MM.1S (cell line): Measurements from ENCODE around the gene C10orf120.

Source experiments
- DNase-seq: peaks from one replicate; pipeline ENCODE4 v3.0.0-alpha.2; 2015
- H2AFZ ChIP-seq: fragments of 300-600 bp; sonication (generic); 2 replicates; pipeline ENCODE4 v1.6.0; 2016; ENCODE audit warnings: antibody characterized with exemption, low read length
- H3F3A ChIP-seq: fragments of 300-600 bp; sonication (generic); 2 replicates; pipeline ENCODE4 v1.6.1; 2016; ENCODE audit warnings: mild to moderate bottlenecking, antibody characterized with exemption, low read length, moderate library complexity, mixed read lengths; ENCODE audit not compliant: insufficient read depth
- H3K27ac ChIP-seq: fragments of 300-600 bp; sonication (generic); 2 replicates; pipeline ENCODE4 v1.5.1; 2016; ENCODE audit warnings: mild to moderate bottlenecking, low read length
- H3K27me3 ChIP-seq: fragments of 300-600 bp; sonication (generic); replicated peaks from 2 replicates; pipeline ENCODE4 v1.6.0; 2016; ENCODE audit warnings: low read length; ENCODE audit not compliant: insufficient read depth
- H3K36me3 ChIP-seq: fragments of 300-600 bp; sonication (generic); replicated peaks from 2 replicates; pipeline ENCODE4 v1.6.1; 2016; ENCODE audit warnings: mild to moderate bottlenecking, low read length, mixed read lengths; ENCODE audit not compliant: insufficient read depth
- H3K4me1 ChIP-seq: fragments of 300-600 bp; sonication (generic); 2 replicates; pipeline ENCODE4 v1.6.1; 2016; ENCODE audit warnings: low read length, mixed read lengths
- H3K4me2 ChIP-seq: fragments of 300-600 bp; sonication (generic); 2 replicates; pipeline ENCODE4 v1.6.0; 2016; ENCODE audit warnings: low read depth, low read length
- H3K4me3 ChIP-seq: fragments of 300-600 bp; sonication (generic); 2 replicates; pipeline ENCODE4 v1.5.1; 2016; ENCODE audit warnings: low read length, mixed read lengths
- H3K79me2 ChIP-seq: fragments of 300-600 bp; sonication (generic); 2 replicates; pipeline ENCODE4 v1.6.1; 2016; ENCODE audit warnings: mixed run types, low read length, mixed read lengths
- H3K9ac ChIP-seq: fragments of 300-600 bp; sonication (generic); 2 replicates; pipeline ENCODE4 v1.6.1; 2016; ENCODE audit warnings: low read length, mixed read lengths
- H3K9me2 ChIP-seq: fragments of 300-600 bp; sonication (generic); replicated peaks from 2 replicates; pipeline ENCODE4 v1.6.1; 2016; ENCODE audit warnings: mild to moderate bottlenecking, low read length, mixed read lengths; ENCODE audit not compliant: insufficient read depth
- H3K9me3 ChIP-seq: fragments of 300-600 bp; sonication (generic); replicated peaks from 2 replicates; pipeline ENCODE4 v1.6.1; 2016; ENCODE audit warnings: mild to moderate bottlenecking, low read length, mixed read lengths; ENCODE audit not compliant: insufficient read depth
- H4K20me1 ChIP-seq: fragments of 300-600 bp; sonication (generic); 2 replicates; pipeline ENCODE4 v1.6.1; 2016; ENCODE audit warnings: mild to moderate bottlenecking, low read length, moderate library complexity, mixed read lengths; ENCODE audit not compliant: insufficient read depth
- CTCF ChIP-seq: fragments of 300-600 bp; sonication (generic); IDR thresholded peaks from 2 replicates; pipeline ENCODE4 v1.5.1; 2016; ENCODE audit warnings: antibody characterized with exemption, low read length, mixed read lengths
- EZH2 ChIP-seq: fragments of 300-600 bp; sonication (generic); optimal IDR thresholded peaks from 2 replicates; pipeline ENCODE3; 2017; ENCODE audit warnings: low read depth, mild to moderate bottlenecking, antibody characterized with exemption, low read length, mixed read lengths
- EZH2phosphoT487 ChIP-seq: fragments of 300-600 bp; sonication (generic); IDR thresholded peaks from 2 replicates; pipeline ENCODE4 v1.6.1; 2018; ENCODE audit warnings: antibody characterized with exemption, low read length

The C10orf120 gene

GRCh38 chr10:122659126-122659525, 40.5 kb downstream of the C10orf120 start:
- Histone ChIP-seq H3K27ac (no peak overlapping the region), H3K36me3 (no peaks in the 10 kb centered on the region), H3K9me3 (no peaks in the 10 kb centered on the region), H3K4me1 (no peaks in the 10 kb centered on the region), H3F3A (no peaks in the 10 kb centered on the region), H3K4me3 (no peak overlapping the region), H2AFZ (no peak overlapping the region), H3K9ac (no peak overlapping the region), H4K20me1 (no peaks in the 10 kb centered on the region), H3K4me2 (no peak overlapping the region), H3K27me3 (no peaks in the 10 kb centered on the region), H3K79me2 (no peaks in the 10 kb centered on the region), H3K9me2 (no peaks in the 10 kb centered on the region)
- TF ChIP-seq EZH2 = no peak
- no peak for TF ChIP-seq CTCF
- no peak for TF ChIP-seq EZH2phosphoT487
- no peak for DNase-seq

- H3K9me3 ChIP-seq = no peaks in the 10 kb centered on the region
- H2AFZ ChIP-seq = no peak overlapping the region
- no peak overlapping the region for H3K4me3 ChIP-seq
- H3K27me3 ChIP-seq = no peaks in the 10 kb centered on the region
- no peaks in the 10 kb centered on the region for H3K9me2 ChIP-seq
- H4K20me1 ChIP-seq = no peaks in the 10 kb centered on the region
- H3F3A ChIP-seq = no peaks in the 10 kb centered on the region
- H3K27ac ChIP-seq = no peak overlapping the region
- no peak overlapping the region for H3K9ac ChIP-seq
- no peaks in the 10 kb centered on the region for H3K36me3 ChIP-seq
- H3K4me2 ChIP-seq = no peak overlapping the region
- H3K4me1 ChIP-seq = no peaks in the 10 kb centered on the region
- TF ChIP-seq EZH2phosphoT487 (no peak), EZH2 (no peak), CTCF (no peak)
- H3K79me2 ChIP-seq = no peaks in the 10 kb centered on the region
- no peak for DNase-seq
Observed at GRCh38 chr10:122658356-122659049, 41.1 kb downstream of the C10orf120 start.

DNA sequence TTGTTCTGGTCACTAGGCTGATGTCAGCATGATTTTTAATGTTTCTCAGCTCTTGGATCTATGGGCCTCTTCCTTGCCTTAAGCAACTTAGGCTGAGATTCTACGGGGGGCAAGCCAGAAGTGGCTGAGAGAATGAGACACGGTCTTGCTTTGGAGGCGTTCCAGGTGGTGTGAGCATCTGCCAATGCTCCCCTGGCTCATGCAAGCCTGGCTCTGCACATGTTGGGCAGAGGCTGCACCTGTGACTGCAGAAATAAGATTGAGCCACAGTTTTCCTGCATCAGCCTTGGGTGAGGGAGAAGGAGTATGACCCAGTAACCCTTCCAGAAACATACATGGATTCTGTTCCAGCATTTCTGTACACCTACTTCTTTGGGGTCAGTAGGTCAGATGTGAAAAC, 41.9 kb downstream of the C10orf120 start:
- no peak overlapping the region for H3K4me3 ChIP-seq
- no peaks in the 10 kb centered on the region for H3K36me3 ChIP-seq
- no peaks in the 10 kb centered on the region for H3K27me3 ChIP-seq
- H4K20me1 ChIP-seq = no peaks in the 10 kb centered on the region
- no peak overlapping the region for H3K9ac ChIP-seq
- no peaks in the 10 kb centered on the region for H3K79me2 ChIP-seq
- no peaks in the 10 kb centered on the region for H3K4me1 ChIP-seq
- H3F3A ChIP-seq = no peaks in the 10 kb centered on the region
- no peak overlapping the region for H3K27ac ChIP-seq
- H2AFZ ChIP-seq = no peak overlapping the region
- no peaks in the 10 kb centered on the region for H3K9me2 ChIP-seq
- no peaks in the 10 kb centered on the region for H3K9me3 ChIP-seq
- TF ChIP-seq CTCF (no peak), EZH2 (no peak), EZH2phosphoT487 (no peak)
- no peak overlapping the region for H3K4me2 ChIP-seq
- DNase-seq = no peak
